GM12878 (cell line): ENCODE results near the gene KRTCAP3. TPM values are rescaled to one million over a fixed set of nuclear protein-coding genes. Genes with fewer than 3 reads are reported as not detected.

Experiments used
- ATAC-seq: fragments of 200-7000 bp; cut with Tn5 transposase; 3 replicates; pipeline ENCODE4 v1.9.1; 2020; ENCODE audit warnings: mild to moderate bottlenecking, moderate library complexity
- BruUV-seq: library from RNA; stranded (reverse); fragments of 400-500 nt; replicated peaks from 2 replicates; lab custom pipeline; 2021; lab: Mats Ljungman, UMichigan
- CTCF ChIA-PET: fragments of 300-600 bp; sonication (Branson Sonifier 250); formaldehyde crosslinking; extraction: SDS; loops from one replicate; lab custom pipeline; 2021; ENCODE audit warnings: inconsistent platforms; lab: Yijun Ruan, JAX
- POLR2A ChIA-PET: fragments of 350-600 bp; formaldehyde crosslinking; extraction: SDS; loops from one replicate; lab custom pipeline; 2021; ENCODE audit warnings: inconsistent platforms; lab: Charles Lee
- RAD21 ChIA-PET: fragments of 300-600 bp; sonication (Branson Sonifier 250); formaldehyde crosslinking; loops from one replicate; lab custom pipeline; 2023; ENCODE audit warnings: antibody characterized with exemption; ENCODE audit not compliant: unreplicated experiment; lab: Charles Lee
- SMC1A ChIA-PET: fragments of 300-600 bp; sonication (Branson Sonifier 250); formaldehyde crosslinking; loops from one replicate; lab custom pipeline; 2023; ENCODE audit not compliant: unreplicated experiment, uncharacterized antibody; lab: Charles Lee
- DNase-seq: peaks from one replicate; pipeline ENCODE4 v3.0.0-alpha.2; 2011; ENCODE audit warnings: low read depth, low spot score
- FAIRE-seq: peaks from 3 replicates; lab custom pipeline; 2011; peaks lifted over from hg19 to GRCh38; lab: Jason Lieb, UNC
- H2AFZ ChIP-seq: 2 replicates; pipeline ENCODE4 v1.6.0; 2011; ENCODE audit warnings: low read depth, low read length, control low read depth; ENCODE audit not compliant: control insufficient read depth
- H3K27ac ChIP-seq: 2 replicates; pipeline ENCODE4 v1.5.1; 2011; ENCODE audit warnings: control low read depth; ENCODE audit not compliant: control insufficient read depth, insufficient read depth
- H3K27me3 ChIP-seq, 2 experiments: replicated peaks in 1 of 2; 2 replicates each; pipeline versions ENCODE4 v1.6.0 to v1.6.1; 2011; ENCODE audit warnings: low read length in 1 of 2; ENCODE audit not compliant: control insufficient read depth in 2 of 2, insufficient read depth in 2 of 2
- H3K36me3 ChIP-seq, 2 experiments: 2 replicates each; pipeline ENCODE4 v1.5.1; 2011; ENCODE audit warnings: low read length in 1 of 2; ENCODE audit not compliant: control insufficient read depth in 2 of 2, insufficient read depth in 2 of 2
- H3K4me1 ChIP-seq: 2 replicates; pipeline ENCODE4 v1.6.1; 2011; ENCODE audit warnings: mild to moderate bottlenecking, low read length, moderate library complexity, mixed read lengths; ENCODE audit not compliant: control insufficient read depth, insufficient read depth
- H3K4me2 ChIP-seq: 2 replicates; pipeline ENCODE4 v1.6.0; 2011; ENCODE audit warnings: control low read depth; ENCODE audit not compliant: control insufficient read depth, insufficient read depth
- H3K4me3 ChIP-seq: fragments of 200-600 bp; sonication (generic); 2 replicates; pipeline ENCODE4 v1.5.1; 2016
- H3K79me2 ChIP-seq: 2 replicates; pipeline ENCODE4 v1.6.0; 2011; ENCODE audit warnings: low read length; ENCODE audit not compliant: control insufficient read depth, insufficient read depth
- H3K9ac ChIP-seq: 2 replicates; pipeline ENCODE4 v1.8.0; 2011; ENCODE audit warnings: low read length, control low read depth, mixed read lengths; ENCODE audit not compliant: control insufficient read depth, insufficient read depth
- H3K9me3 ChIP-seq: replicated peaks from 3 replicates; pipeline ENCODE4 v1.5.1; 2011; ENCODE audit warnings: mild to moderate bottlenecking, low read length; ENCODE audit not compliant: control insufficient read depth, insufficient read depth
- H4K20me1 ChIP-seq: 2 replicates; pipeline ENCODE4 v1.6.0; 2011; ENCODE audit not compliant: control insufficient read depth, insufficient read depth
- ESRRA ChIP-seq: IDR thresholded peaks from 2 replicates; pipeline ENCODE4 v1.6.1; 2012; ENCODE audit warnings: mild to moderate bottlenecking, low read length, improper control_type of control experiment
- KDM1A ChIP-seq: fragments of 200-600 bp; sonication (generic); IDR thresholded peaks from 2 replicates; pipeline ENCODE4 v1.6.1; 2016; ENCODE audit warnings: borderline replicate concordance
- NR2F1 ChIP-seq: fragments of 450-650 bp; conservative IDR thresholded peaks from 2 replicates; pipeline ENCODE4 v1.6.1; 2017; ENCODE audit warnings: mild to moderate bottlenecking
- RAD51 ChIP-seq: fragments of 450-650 bp; IDR thresholded peaks from 2 replicates; pipeline ENCODE4 v1.6.1; 2016; ENCODE audit warnings: moderate library complexity, mild to moderate bottlenecking, inconsistent platforms
- SMAD5 ChIP-seq: IDR thresholded peaks from 2 replicates; pipeline ENCODE4 v1.6.1; 2016; ENCODE audit warnings: antibody characterized with exemption, low read depth
- SRF ChIP-seq, 2 experiments: IDR thresholded peaks; 2 replicates each; pipeline ENCODE4 v1.6.1; 2011; ENCODE audit warnings: low read depth in 2 of 2, low read length in 2 of 2, mild to moderate bottlenecking in 1 of 2, moderate library complexity in 1 of 2
- STAT1 ChIP-seq: fragments of 450-650 bp; conservative IDR thresholded peaks from 2 replicates; pipeline ENCODE4 v1.6.1; 2014; ENCODE audit warnings: antibody characterized with exemption, mild to moderate bottlenecking
- ZNF217 ChIP-seq: fragments of 450-650 bp; IDR thresholded peaks from 2 replicates; pipeline ENCODE4 v1.6.1; 2017; ENCODE audit warnings: antibody characterized with exemption, mild to moderate bottlenecking
- ZNF24 ChIP-seq: fragments of 450-650 bp; IDR thresholded peaks from 2 replicates; pipeline ENCODE4 v1.6.1; 2017; ENCODE audit warnings: antibody characterized with exemption, mild to moderate bottlenecking
- ZSCAN29 ChIP-seq: fragments of 450-650 bp; IDR thresholded peaks from 2 replicates; pipeline ENCODE4 v1.6.1; 2017; ENCODE audit warnings: mild to moderate bottlenecking, moderate library complexity
- WGBS: methylation state at CpG from one replicate; pipeline ENCODE4 v1.1.6; 2016; ENCODE audit warnings: low lambda C conversion rate; ENCODE audit not compliant: insufficient replicate concordance, insufficient coverage; ENCODE audit errors: missing lambda C conversion rate; 5-methylcytosine and 5-hydroxymethylcytosine counted together
- in situ Hi-C: fragments of 300-500 bp; cut with MboI; formaldehyde crosslinking; loops from 9 replicates; pipeline ENCODE4 v1.14.3; 2018; ENCODE audit warnings: mixed read lengths
- intact Hi-C: fragments of 100-400 bp; cut with micrococcal nuclease; formaldehyde crosslinking; loops from one replicate; pipeline ENCODE4 v1.14.2; 2022; ENCODE audit not compliant: unreplicated experiment
- polyA plus RNA-seq, 11 experiments: library from polyadenylated mRNA; depleted of rRNA in 4 of 11; unstranded in 6 of 11; stranded (reverse) in 5 of 11; fragments of >200 nt; fragmentation: Nextera tagmentation in 4 of 11; fragmentation: Illumina TruSeq in 1 of 11; extraction: Ambion mirVana in 4 of 11; extraction: Trizol in 1 of 11; gene quantifications; 1 replicate in 1 of 11; 2 replicates in 10 of 11; pipeline versions ENCODE4 v1.2.1 to v1.2.3, GENCODE V29; 2011 to 2016; ENCODE audit warnings: inconsistent platforms in 2 of 11, missing spikeins in 2 of 11, low read depth in 1 of 11
- total RNA-seq, 4 experiments: library from RNA; depleted of rRNA in 3 of 4; stranded (reverse); fragments of >200 nt in 3 of 4; fragmentation: Illumina TruSeq in 1 of 4; extraction: Trizol in 1 of 4; gene quantifications; 2 replicates each; pipeline versions ENCODE4 v1.2.1 to v1.2.3, GENCODE V29; 2013 to 2021
- TF ChIP-seq, protein P1 (sequence below): fragments of 450-650 bp; IDR thresholded peaks from 2 replicates; pipeline ENCODE4 v1.6.1; 2014; ENCODE audit warnings: mild to moderate bottlenecking
- TF ChIP-seq, protein P2 (sequence below): fragments of 150-350 bp; IDR thresholded peaks from 2 replicates; pipeline ENCODE4 v1.6.1; 2014; ENCODE audit warnings: mild to moderate bottlenecking, low read depth, low read length

The KRTCAP3 gene
- total and polyA plus RNA-seq, 10 of the 15 experiments (the other 5 are each of a cell fraction or from before 2014, with no cell fraction given) = 0.26 to 2.2 (median 0.82) TPM; not detected in 1

DNA sequence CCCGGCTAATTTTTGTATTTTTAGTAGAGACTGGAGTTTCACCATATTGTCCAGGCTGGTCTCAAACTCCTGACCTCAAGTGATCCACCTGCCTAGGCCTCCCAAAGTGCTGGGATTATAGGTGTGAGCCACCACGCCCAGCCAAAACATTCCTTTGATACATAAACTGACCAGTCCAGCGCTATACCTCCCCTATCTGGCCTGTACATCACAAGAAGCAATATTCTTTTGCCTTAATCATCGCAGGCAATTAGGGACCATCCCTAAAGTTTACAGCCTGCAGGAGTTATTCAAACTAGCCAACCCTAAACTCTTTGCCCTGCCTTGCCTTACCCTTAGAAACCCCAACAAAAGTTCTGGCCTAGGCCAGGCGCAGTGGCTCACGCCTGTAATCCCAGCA is 26.0 kb upstream of the KRTCAP3 start:
- Histone ChIP-seq H3K27ac (no peak overlapping the region), H3K4me3 (no peak overlapping the region), H3K36me3 (no peaks in the 10 kb centered on the region), H3K9ac (no peak overlapping the region), H3K4me2 (no peak overlapping the region), H3K9me3 (no peaks in the 10 kb centered on the region), H3K27me3 (no peaks in the 10 kb centered on the region), H2AFZ (no peak overlapping the region), H4K20me1 (no peaks in the 10 kb centered on the region), H3K4me1 (no peaks in the 10 kb centered on the region), H3K79me2 (no peaks in the 10 kb centered on the region)
- CTCF ChIA-PET = interaction anchor here (0.7 kb wide), 1 partner anchor 9 kb away, joined by 3 read pairs; no protein-coding TSS in a partner anchor
- in situ Hi-C loops (no loop called here), intact Hi-C loops (no loop called here)
- BruUV-seq = no TSS peak
- TF ChIP-seq SMAD5 (no peak), STAT1 (no peak), SRF (IDR thresholded peaks at IDR 0.05; ENCODE audit: low read depth in 2 of 2, low read length in 2 of 2) (no peak), ZNF24 (no peak), RAD51 (no peak), ZNF217 (no peak), NR2F1 (no peak), ZSCAN29 (no peak), KDM1A (no peak), ESRRA (no peak)
- TF ChIP-seq, protein P1, sequence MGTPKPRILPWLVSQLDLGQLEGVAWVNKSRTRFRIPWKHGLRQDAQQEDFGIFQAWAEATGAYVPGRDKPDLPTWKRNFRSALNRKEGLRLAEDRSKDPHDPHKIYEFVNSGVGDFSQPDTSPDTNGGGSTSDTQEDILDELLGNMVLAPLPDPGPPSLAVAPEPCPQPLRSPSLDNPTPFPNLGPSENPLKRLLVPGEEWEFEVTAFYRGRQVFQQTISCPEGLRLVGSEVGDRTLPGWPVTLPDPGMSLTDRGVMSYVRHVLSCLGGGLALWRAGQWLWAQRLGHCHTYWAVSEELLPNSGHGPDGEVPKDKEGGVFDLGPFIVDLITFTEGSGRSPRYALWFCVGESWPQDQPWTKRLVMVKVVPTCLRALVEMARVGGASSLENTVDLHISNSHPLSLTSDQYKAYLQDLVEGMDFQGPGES = no peak
- TF ChIP-seq, protein P2, sequence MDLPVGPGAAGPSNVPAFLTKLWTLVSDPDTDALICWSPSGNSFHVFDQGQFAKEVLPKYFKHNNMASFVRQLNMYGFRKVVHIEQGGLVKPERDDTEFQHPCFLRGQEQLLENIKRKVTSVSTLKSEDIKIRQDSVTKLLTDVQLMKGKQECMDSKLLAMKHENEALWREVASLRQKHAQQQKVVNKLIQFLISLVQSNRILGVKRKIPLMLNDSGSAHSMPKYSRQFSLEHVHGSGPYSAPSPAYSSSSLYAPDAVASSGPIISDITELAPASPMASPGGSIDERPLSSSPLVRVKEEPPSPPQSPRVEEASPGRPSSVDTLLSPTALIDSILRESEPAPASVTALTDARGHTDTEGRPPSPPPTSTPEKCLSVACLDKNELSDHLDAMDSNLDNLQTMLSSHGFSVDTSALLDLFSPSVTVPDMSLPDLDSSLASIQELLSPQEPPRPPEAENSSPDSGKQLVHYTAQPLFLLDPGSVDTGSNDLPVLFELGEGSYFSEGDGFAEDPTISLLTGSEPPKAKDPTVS = no peak
- SMC1A ChIA-PET = no interaction called here
- no peak for DNase-seq
- POLR2A ChIA-PET = no interaction called here
- WGBS = 63% methylated on average over 6 of the region's 6 CpGs
- ATAC-seq = no peak
- RAD21 ChIA-PET = no interaction called here
- no peak for FAIRE-seq
